Type B pancreatic cell (in vitro differentiated cells): Measurements from ENCODE around the gene FRK. TPM values are rescaled to one million over a fixed set of nuclear protein-coding genes. Genes with fewer than 3 reads are reported as not detected.

Experiments
- DNase-seq: peaks from one replicate; pipeline ENCODE4 v3.0.0; 2021; ENCODE audit warnings: mixed read lengths; ENCODE audit not compliant: unreplicated experiment; ENCODE audit errors: extremely low spot score
- H3K27ac Mint-ChIP-seq: 2 replicates; pipeline ENCODE4 v1.8.0; 2021; ENCODE audit warnings: mild to moderate bottlenecking, mixed read lengths
- H3K27me3 Mint-ChIP-seq: 2 replicates; pipeline ENCODE4 v1.8.0; 2021; ENCODE audit warnings: mixed read lengths
- H3K36me3 Mint-ChIP-seq: 2 replicates; pipeline ENCODE4 v1.8.0; 2021; ENCODE audit warnings: mixed read lengths
- H3K4me1 Mint-ChIP-seq: one replicate; pipeline ENCODE4 v1.8.0; 2021; ENCODE audit warnings: mixed read lengths; ENCODE audit not compliant: unreplicated experiment
- H3K4me3 Mint-ChIP-seq: 2 replicates; pipeline ENCODE4 v1.8.0; 2021; ENCODE audit warnings: mild to moderate bottlenecking, mixed read lengths
- H3K9me3 Mint-ChIP-seq: 2 replicates; pipeline ENCODE4 v1.8.0; 2021; ENCODE audit warnings: mixed read lengths
- total RNA-seq: library from RNA; stranded (reverse); gene quantifications from 2 replicates; pipeline ENCODE4 v1.2.1, GENCODE V29; 2021; ENCODE audit warnings: low replicate concordance
- TF ChIP-seq, protein P1 (sequence below): fragments of 200-600 bp; sonication (generic); conservative IDR thresholded peaks from 2 replicates; pipeline ENCODE4 v1.5.0; 2021; ENCODE audit warnings: antibody characterized with exemption, mild to moderate bottlenecking

Gene FRK
- total RNA-seq, 1 donor from 2014 or later, result 6.2 TPM

DNA sequence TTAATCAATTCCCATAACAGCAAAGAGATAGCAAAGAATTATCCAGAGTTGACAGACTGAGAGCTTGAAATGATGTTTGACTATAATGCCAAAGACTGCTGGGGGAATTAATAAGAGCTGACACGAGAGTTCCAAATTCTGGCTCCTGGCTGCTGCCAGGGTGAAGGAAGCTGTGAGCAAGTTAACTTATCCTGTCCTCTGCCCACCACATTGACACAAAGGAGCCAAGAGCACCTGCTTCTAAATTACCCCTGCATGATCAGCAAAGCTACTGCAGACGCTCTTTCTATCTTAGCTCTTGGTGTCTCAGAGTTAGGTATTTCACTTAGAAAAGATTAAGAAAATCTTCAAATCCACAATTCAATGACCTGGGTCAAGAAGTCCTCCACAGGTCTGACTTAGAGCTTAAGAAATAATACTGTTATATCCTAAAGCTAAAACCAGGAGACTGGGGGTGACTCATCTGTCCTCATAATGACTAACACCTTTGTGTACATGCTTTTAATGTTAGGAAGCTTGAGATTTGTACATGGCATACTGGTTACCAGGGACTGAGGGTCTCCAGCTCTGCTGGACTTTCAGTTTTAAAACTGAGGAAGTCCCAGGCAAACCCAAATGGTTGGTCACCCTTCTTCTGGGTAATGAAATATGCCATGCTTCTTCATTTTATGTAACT, 13.2 kb upstream of the FRK start:
- Mint-ChIP-seq H3K27me3 (no peaks in the 10 kb centered on the region), H3K4me1 (no peaks in the 10 kb centered on the region), H3K36me3 (no peaks in the 10 kb centered on the region), H3K4me3 (no peak overlapping the region), H3K27ac (no peak overlapping the region), H3K9me3 (no peaks in the 10 kb centered on the region)
- TF ChIP-seq, protein P1, sequence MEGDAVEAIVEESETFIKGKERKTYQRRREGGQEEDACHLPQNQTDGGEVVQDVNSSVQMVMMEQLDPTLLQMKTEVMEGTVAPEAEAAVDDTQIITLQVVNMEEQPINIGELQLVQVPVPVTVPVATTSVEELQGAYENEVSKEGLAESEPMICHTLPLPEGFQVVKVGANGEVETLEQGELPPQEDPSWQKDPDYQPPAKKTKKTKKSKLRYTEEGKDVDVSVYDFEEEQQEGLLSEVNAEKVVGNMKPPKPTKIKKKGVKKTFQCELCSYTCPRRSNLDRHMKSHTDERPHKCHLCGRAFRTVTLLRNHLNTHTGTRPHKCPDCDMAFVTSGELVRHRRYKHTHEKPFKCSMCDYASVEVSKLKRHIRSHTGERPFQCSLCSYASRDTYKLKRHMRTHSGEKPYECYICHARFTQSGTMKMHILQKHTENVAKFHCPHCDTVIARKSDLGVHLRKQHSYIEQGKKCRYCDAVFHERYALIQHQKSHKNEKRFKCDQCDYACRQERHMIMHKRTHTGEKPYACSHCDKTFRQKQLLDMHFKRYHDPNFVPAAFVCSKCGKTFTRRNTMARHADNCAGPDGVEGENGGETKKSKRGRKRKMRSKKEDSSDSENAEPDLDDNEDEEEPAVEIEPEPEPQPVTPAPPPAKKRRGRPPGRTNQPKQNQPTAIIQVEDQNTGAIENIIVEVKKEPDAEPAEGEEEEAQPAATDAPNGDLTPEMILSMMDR, result no peak
- DNase-seq, result no peak

DNA sequence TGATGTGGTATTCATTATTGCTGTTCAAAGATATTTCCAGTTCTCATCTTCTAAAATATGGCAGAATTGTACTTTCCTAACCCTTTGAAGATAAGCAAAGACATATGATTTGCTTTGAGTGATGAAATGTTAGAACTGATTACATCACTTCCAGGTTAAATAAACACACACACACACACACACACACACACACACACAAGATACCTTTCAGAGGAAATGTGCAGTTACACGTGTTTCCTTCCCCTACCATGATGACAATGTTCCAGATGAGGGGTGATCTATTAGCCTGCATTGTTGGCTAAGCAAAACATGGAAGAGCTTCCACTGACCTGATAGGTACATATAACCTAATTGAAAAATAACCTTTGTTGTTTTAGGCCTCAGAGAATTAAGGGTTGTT, 11.7 kb upstream of the FRK start:
- no peaks in the 10 kb centered on the region for H3K36me3 Mint-ChIP-seq
- no peak overlapping the region for H3K4me3 Mint-ChIP-seq
- DNase-seq, result no peak
- H3K9me3 Mint-ChIP-seq, result no peaks in the 10 kb centered on the region
- H3K27ac Mint-ChIP-seq, result no peak overlapping the region
- no peaks in the 10 kb centered on the region for H3K27me3 Mint-ChIP-seq
- TF ChIP-seq, protein P1, result no peak
- no peaks in the 10 kb centered on the region for H3K4me1 Mint-ChIP-seq

DNA sequence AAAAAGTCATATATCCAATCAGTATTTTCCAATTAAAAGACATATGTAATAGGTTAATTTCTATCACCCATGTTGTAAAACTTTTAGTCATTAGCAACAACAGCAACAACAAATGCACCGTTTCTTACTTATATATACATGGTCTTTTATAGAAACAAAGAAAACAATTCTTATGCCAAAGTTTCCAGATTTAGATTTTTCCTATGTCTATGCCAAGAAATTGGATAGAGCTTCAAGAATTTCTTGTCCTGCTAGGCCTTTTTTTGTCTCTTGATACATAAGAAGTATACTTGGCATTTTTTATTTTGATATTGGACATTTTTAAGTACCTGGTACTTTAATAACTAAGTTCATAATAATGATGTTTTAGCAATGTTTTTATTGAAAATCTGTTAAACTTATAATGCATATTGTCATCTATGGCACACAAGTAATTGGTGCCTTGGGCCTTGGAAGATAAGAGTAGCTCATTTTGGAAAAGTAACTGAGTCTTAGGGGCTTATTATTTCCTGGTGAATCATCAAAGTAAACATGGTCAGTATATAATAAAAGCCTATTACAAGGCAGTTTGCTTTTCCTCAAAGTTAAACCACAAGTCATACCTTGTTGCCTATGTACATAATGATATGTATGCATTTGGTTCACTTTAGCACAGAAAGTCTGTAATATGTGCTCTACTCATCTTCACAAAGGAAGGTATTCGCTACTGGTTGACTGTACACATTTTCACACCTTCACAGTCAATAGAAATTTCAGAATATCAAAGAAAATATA, 10.1 kb upstream of the FRK start:
- Mint-ChIP-seq H3K9me3 (no peaks in the 10 kb centered on the region), H3K4me1 (no peaks in the 10 kb centered on the region), H3K4me3 (no peak overlapping the region), H3K27ac (no peak overlapping the region), H3K27me3 (no peaks in the 10 kb centered on the region), H3K36me3 (no peaks in the 10 kb centered on the region)
- DNase-seq, result no peak
- TF ChIP-seq, protein P1, result no peak

DNA sequence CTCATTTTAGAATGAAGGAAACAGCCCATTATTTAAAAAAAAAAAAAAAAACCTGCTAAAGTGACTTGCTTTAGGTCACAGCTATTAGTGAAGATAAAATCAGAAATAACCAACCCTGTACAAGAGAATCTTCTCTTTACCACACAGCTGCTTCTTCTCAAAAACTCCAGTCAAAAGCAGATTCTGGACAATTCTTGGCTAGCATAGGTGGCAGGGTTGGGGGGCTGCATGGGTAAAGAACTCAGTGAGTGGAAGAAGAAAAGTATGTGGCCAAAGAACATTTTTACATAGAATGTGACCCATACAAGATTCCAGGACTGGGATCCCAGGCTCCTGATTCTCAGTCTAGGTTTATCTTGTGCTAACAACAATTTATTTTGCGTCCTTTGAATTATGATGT, 9.4 kb upstream of the FRK start:
- Mint-ChIP-seq H3K27ac (no peak overlapping the region), H3K4me1 (no peaks in the 10 kb centered on the region)
- TF ChIP-seq, protein P1, result no peak

DNA sequence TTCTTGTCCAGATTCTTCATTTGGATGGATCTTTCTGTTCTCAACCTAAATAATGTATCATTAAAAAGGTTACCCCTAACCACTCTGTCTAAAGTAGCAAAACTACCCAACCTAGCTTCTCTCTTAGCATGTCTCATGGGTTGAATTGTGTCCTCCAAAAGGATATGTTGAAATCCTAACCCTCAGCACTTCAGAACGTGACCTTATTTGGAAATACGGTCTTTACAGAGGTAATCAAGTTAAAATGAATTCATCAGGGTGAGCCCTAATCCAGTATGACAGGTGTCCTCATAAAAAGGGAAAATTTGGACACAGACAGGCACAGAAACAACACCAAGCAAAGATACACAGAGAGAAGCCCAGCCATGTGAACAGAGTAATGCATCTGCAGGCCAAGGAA, 6.1 kb upstream of the FRK start:
- TF ChIP-seq, protein P1, result no peak
- no peak overlapping the region for H3K4me3 Mint-ChIP-seq
- no peaks in the 10 kb centered on the region for H3K9me3 Mint-ChIP-seq

More for the DNA sequence above, 9.4 kb upstream of the FRK start:
- Mint-ChIP-seq H3K9me3 (no peaks in the 10 kb centered on the region), H3K27me3 (no peaks in the 10 kb centered on the region), H3K36me3 (no peaks in the 10 kb centered on the region), H3K4me3 (no peak overlapping the region)
- no peak for DNase-seq

More for the DNA sequence above, 6.1 kb upstream of the FRK start:
- DNase-seq, result no peak
- H3K27ac Mint-ChIP-seq, result no peak overlapping the region
- H3K4me1 Mint-ChIP-seq, result peaks cover 6% of the 10 kb centered on the region
- no peaks in the 10 kb centered on the region for H3K36me3 Mint-ChIP-seq
- no peaks in the 10 kb centered on the region for H3K27me3 Mint-ChIP-seq
